Liver (tissue), 9 donors: ENCODE measurements around the gene METAP2. TPM values are rescaled to one million over a fixed set of nuclear protein-coding genes. Genes with fewer than 3 reads are reported as not detected.
A peak's percentile ranks its signal among the peaks of the same experiment; 100 is the strongest.

Experiments used
- DNase-seq: peaks from one replicate; pipeline ENCODE4 v3.0.0-alpha.2; 2017; ENCODE audit warnings: low spot score
- H3K27ac ChIP-seq, 2 donors: one replicate each; pipeline ENCODE4 v1.7.0; 2013; ENCODE audit warnings: inconsistent platforms in 2 of 2, low read length in 2 of 2, control low read depth in 1 of 2, low read depth in 1 of 2, mild to moderate bottlenecking in 1 of 2
- H3K27me3 ChIP-seq, 4 donors: one replicate each; pipeline versions ENCODE4 v1.6.1 to v1.7.0; 2013; ENCODE audit warnings: low read length in 3 of 4, inconsistent platforms in 1 of 4, mild to moderate bottlenecking in 1 of 4, moderate library complexity in 1 of 4; ENCODE audit not compliant: control insufficient read depth in 4 of 4, insufficient read depth in 4 of 4
- H3K36me3 ChIP-seq, 4 donors: one replicate each; pipeline versions ENCODE4 v1.6.1 to v1.7.0; 2013; ENCODE audit warnings: low read length in 3 of 4, mild to moderate bottlenecking in 3 of 4, low read depth in 1 of 4, moderate library complexity in 1 of 4; ENCODE audit not compliant: control insufficient read depth in 4 of 4, insufficient read depth in 3 of 4
- H3K4me1 ChIP-seq, 4 donors: one replicate each; pipeline versions ENCODE4 v1.6.1 to v1.7.0; 2013; ENCODE audit warnings: low read length in 3 of 4, mild to moderate bottlenecking in 3 of 4, moderate library complexity in 1 of 4; ENCODE audit not compliant: control insufficient read depth in 4 of 4, insufficient read depth in 4 of 4
- H3K4me3 ChIP-seq, 3 donors: one replicate each; pipeline versions ENCODE4 v1.6.1 to v1.7.0; 2013; ENCODE audit warnings: low read length in 3 of 3, control low read depth in 1 of 3, low read depth in 1 of 3, mild to moderate bottlenecking in 1 of 3
- H3K9ac ChIP-seq, 2 donors: one replicate each; pipeline ENCODE4 v1.7.0; 2013; ENCODE audit warnings: low read length in 2 of 2, mild to moderate bottlenecking in 2 of 2, moderate library complexity in 2 of 2, control low read depth in 1 of 2, low read depth in 1 of 2
- H3K9me3 ChIP-seq, 4 donors: one replicate each; pipeline versions ENCODE4 v1.6.1 to v1.7.0; 2013; ENCODE audit warnings: low read length in 3 of 4; ENCODE audit not compliant: control insufficient read depth in 4 of 4
- FOXA1 ChIP-seq: IDR thresholded peaks from 2 replicates; pipeline ENCODE4 v1.6.1; 2016; ENCODE audit warnings: antibody characterized with exemption
- FOXA2 ChIP-seq: IDR thresholded peaks from 2 replicates; pipeline ENCODE4 v1.6.1; 2016; ENCODE audit warnings: antibody characterized with exemption
- GABPA ChIP-seq, 2 donors: IDR thresholded peaks in 1 of 2; conservative IDR thresholded peaks in 1 of 2; 2 replicates each; pipeline ENCODE4 v1.6.1; 2016; ENCODE audit warnings: antibody characterized with exemption in 2 of 2, mild to moderate bottlenecking in 1 of 2, moderate library complexity in 1 of 2
- HNF4A ChIP-seq, 2 donors: conservative IDR thresholded peaks; 2 replicates each; pipeline ENCODE4 v1.6.1; 2016; ENCODE audit warnings: antibody characterized with exemption in 2 of 2, mild to moderate bottlenecking in 2 of 2
- JUND ChIP-seq, 2 donors: IDR thresholded peaks; 2 replicates each; pipeline ENCODE4 v1.6.1; 2016; ENCODE audit warnings: antibody characterized with exemption in 2 of 2
- NR2F2 ChIP-seq: IDR thresholded peaks from 2 replicates; pipeline ENCODE4 v1.6.1; 2016; ENCODE audit warnings: antibody characterized with exemption
- RXRA ChIP-seq, 2 donors: IDR thresholded peaks; 2 replicates each; pipeline ENCODE4 v1.6.1; 2017 to 2018; ENCODE audit warnings: antibody characterized with exemption in 2 of 2, mild to moderate bottlenecking in 1 of 2
- SP1 ChIP-seq: IDR thresholded peaks from 2 replicates; pipeline ENCODE4 v1.6.1; 2018; ENCODE audit warnings: antibody characterized with exemption, mild to moderate bottlenecking
- TAF1 ChIP-seq: conservative IDR thresholded peaks from 2 replicates; pipeline ENCODE4 v1.6.1; 2016; ENCODE audit warnings: antibody characterized with exemption, mild to moderate bottlenecking
- YY1 ChIP-seq: IDR thresholded peaks from 2 replicates; pipeline ENCODE4 v1.6.1; 2016; ENCODE audit warnings: antibody characterized with exemption, mild to moderate bottlenecking
- WGBS: extraction: QIAGEN DNeasy Blood & Tissue Kit; methylation state at CpG from one replicate; pipeline ENCODE4 v1.1.7; 2013; 5-methylcytosine and 5-hydroxymethylcytosine counted together
- polyA plus RNA-seq, 2 donors: library from polyadenylated mRNA; stranded (reverse) in 1 of 2; unstranded in 1 of 2; fragments of 200-250 nt in 1 of 2; fragments of >200 nt in 1 of 2; fragmentation: Nextera tagmentation in 1 of 2; extraction: Ambion mirVana in 1 of 2; gene quantifications; one replicate each; pipeline versions ENCODE4 v1.2.1 to v1.2.3, GENCODE V29; 2013 to 2015
- total RNA-seq, 2 donors: library from RNA; depleted of rRNA; stranded (reverse); fragments of >200 nt; gene quantifications; one replicate each; pipeline ENCODE4 v1.2.3, GENCODE V29; 2014
- TF ChIP-seq, protein P1 (sequence below): IDR thresholded peaks from 2 replicates; pipeline ENCODE4 v1.6.1; 2016; ENCODE audit warnings: antibody characterized with exemption
- TF ChIP-seq, protein P2 (sequence below): IDR thresholded peaks from 2 replicates; pipeline ENCODE4 v1.6.1; 2016; ENCODE audit warnings: antibody characterized with exemption, mild to moderate bottlenecking
- TF ChIP-seq, protein P3 (sequence below): fragments of 150-350 bp; IDR thresholded peaks from 2 replicates; pipeline ENCODE4 v1.5.1; 2017; ENCODE audit warnings: improper control_type of control experiment, low read depth, low read length; ENCODE audit not compliant: missing input control
- donor health status: healthy.
- donor health status: healthy.
- donor health status: healthy.
- donor health status: healthy.
- donor health status: healthy.

The METAP2 gene
- total and polyA plus RNA-seq, 4 donors, result 31.2 to 45.7 (median 35.7) TPM

DNA sequence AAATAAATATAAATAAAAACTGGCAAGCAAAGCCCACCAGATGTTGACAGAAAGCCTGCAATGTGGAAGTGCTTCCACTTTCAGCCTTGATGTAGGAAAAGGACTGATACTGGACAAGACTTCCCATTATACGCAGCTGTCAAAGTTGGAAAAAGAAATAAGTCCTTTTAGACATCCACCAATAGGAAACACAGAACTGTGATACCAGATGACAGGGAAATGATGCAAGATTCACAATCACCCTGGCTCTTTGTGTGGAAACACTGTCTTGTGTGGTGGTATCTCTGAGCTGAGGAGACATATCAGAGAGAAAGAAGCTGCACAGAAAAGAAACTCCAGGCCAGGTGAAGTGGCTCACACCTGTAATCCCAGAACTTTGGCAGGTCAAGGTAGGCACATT is 13.8 kb upstream of the METAP2 start:
- Histone ChIP-seq H3K27me3 (no peaks in the 10 kb centered on the region), H3K9me3 (peaks cover 0 to 8% (median 5%) of the 10 kb centered on the region in 4 donors), H3K4me1 (peaks cover 8 to 18% (median 15%) of the 10 kb centered on the region in 4 donors), H3K27ac (no peak overlapping the region), H3K36me3 (no peaks in the 10 kb centered on the region), H3K9ac (no peak overlapping the region), H3K4me3 (no peak overlapping the region)
- DNase-seq, result no peak
- 83% methylated on average over 1 of the region's 1 CpG for WGBS
- no peak for TF ChIP-seq FOXA2
- TF ChIP-seq FOXA1, result no peak
- TF ChIP-seq, protein P1, sequence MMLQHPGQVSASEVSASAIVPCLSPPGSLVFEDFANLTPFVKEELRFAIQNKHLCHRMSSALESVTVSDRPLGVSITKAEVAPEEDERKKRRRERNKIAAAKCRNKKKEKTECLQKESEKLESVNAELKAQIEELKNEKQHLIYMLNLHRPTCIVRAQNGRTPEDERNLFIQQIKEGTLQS, result peak; percentile 17
- TF ChIP-seq, protein P2, sequence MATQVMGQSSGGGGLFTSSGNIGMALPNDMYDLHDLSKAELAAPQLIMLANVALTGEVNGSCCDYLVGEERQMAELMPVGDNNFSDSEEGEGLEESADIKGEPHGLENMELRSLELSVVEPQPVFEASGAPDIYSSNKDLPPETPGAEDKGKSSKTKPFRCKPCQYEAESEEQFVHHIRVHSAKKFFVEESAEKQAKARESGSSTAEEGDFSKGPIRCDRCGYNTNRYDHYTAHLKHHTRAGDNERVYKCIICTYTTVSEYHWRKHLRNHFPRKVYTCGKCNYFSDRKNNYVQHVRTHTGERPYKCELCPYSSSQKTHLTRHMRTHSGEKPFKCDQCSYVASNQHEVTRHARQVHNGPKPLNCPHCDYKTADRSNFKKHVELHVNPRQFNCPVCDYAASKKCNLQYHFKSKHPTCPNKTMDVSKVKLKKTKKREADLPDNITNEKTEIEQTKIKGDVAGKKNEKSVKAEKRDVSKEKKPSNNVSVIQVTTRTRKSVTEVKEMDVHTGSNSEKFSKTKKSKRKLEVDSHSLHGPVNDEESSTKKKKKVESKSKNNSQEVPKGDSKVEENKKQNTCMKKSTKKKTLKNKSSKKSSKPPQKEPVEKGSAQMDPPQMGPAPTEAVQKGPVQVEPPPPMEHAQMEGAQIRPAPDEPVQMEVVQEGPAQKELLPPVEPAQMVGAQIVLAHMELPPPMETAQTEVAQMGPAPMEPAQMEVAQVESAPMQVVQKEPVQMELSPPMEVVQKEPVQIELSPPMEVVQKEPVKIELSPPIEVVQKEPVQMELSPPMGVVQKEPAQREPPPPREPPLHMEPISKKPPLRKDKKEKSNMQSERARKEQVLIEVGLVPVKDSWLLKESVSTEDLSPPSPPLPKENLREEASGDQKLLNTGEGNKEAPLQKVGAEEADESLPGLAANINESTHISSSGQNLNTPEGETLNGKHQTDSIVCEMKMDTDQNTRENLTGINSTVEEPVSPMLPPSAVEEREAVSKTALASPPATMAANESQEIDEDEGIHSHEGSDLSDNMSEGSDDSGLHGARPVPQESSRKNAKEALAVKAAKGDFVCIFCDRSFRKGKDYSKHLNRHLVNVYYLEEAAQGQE, result no peak
- TF ChIP-seq TAF1, result no peak
- TF ChIP-seq, protein P3, sequence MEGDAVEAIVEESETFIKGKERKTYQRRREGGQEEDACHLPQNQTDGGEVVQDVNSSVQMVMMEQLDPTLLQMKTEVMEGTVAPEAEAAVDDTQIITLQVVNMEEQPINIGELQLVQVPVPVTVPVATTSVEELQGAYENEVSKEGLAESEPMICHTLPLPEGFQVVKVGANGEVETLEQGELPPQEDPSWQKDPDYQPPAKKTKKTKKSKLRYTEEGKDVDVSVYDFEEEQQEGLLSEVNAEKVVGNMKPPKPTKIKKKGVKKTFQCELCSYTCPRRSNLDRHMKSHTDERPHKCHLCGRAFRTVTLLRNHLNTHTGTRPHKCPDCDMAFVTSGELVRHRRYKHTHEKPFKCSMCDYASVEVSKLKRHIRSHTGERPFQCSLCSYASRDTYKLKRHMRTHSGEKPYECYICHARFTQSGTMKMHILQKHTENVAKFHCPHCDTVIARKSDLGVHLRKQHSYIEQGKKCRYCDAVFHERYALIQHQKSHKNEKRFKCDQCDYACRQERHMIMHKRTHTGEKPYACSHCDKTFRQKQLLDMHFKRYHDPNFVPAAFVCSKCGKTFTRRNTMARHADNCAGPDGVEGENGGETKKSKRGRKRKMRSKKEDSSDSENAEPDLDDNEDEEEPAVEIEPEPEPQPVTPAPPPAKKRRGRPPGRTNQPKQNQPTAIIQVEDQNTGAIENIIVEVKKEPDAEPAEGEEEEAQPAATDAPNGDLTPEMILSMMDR, result no peak
- TF ChIP-seq NR2F2, result no peak

DNA sequence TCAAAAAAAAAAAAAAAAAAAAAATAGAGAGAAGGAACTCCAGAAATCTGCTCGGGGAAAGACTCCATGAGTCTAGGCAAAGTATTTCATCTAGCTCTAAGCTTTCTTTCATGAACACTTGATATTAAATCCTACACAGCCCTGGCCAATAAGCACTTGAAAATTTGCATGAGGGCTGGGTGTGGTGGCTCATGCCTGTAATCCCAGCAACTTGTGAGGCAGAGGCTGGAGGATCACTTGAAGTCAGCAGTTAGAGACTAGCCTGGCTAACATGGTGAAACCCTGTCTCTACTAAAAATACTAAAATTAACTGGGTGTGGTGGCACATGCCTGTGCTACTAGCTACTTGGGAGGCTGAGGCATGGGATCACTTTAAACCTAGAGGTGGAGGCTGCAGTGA is 13.1 kb upstream of the METAP2 start:
- H3K27ac ChIP-seq, result no peak overlapping the region
- peaks cover 0 to 8% (median 5%) of the 10 kb centered on the region in 4 donors for H3K9me3 ChIP-seq
- 93% methylated on average over 1 of the region's 1 CpG for WGBS

More for the DNA sequence above, 13.1 kb upstream of the METAP2 start:
- H3K27me3 ChIP-seq, result no peaks in the 10 kb centered on the region
- DNase-seq, result no peak
- H3K9ac ChIP-seq, result no peak overlapping the region
- H3K36me3 ChIP-seq, result no peaks in the 10 kb centered on the region
- TF ChIP-seq JUND (IDR thresholded peaks at IDR 0.05), result no peak
- TF ChIP-seq, protein P1, result no peak
- no peak for TF ChIP-seq FOXA1
- TF ChIP-seq HNF4A (conservative IDR thresholded peaks at IDR 0.05), result no peak
- TF ChIP-seq GABPA (IDR thresholded peaks at IDR 0.05 in 1 of 2, conservative IDR thresholded peaks at IDR 0.05 in 1 of 2), result no peak
- TF ChIP-seq, protein P3, result no peak
- no peak for TF ChIP-seq YY1
- no peak for TF ChIP-seq RXRA (IDR thresholded peaks at IDR 0.05)
- TF ChIP-seq SP1, result no peak
- TF ChIP-seq, protein P2, result no peak
- H3K4me3 ChIP-seq, result no peak overlapping the region
- H3K4me1 ChIP-seq, result peaks cover 12 to 21% (median 20%) of the 10 kb centered on the region in 4 donors
